Tibial nerve (tissue), 4 donors: Measurements from ENCODE around the gene STARD8. TPM values are rescaled to one million over a fixed set of nuclear protein-coding genes. Genes with fewer than 3 reads are reported as not detected.

Experiments
- DNase-seq, 2 donors: peaks; one replicate each; pipeline ENCODE4 v3.0.0-alpha.2; 2019; ENCODE audit warnings: low spot score in 2 of 2
- H3K27ac ChIP-seq, 4 donors: fragments of 200-600 bp; sonication (generic) in 3 of 4; one replicate each; pipeline ENCODE4 v1.5.1; 2017 to 2019; ENCODE audit warnings: mild to moderate bottlenecking in 1 of 4
- H3K27me3 ChIP-seq, 2 donors: fragments of 200-600 bp; sonication (generic) in 1 of 2; one replicate each; pipeline versions ENCODE4 v1.5.1 to v1.6.0; 2017 to 2019
- H3K36me3 ChIP-seq, 3 donors: fragments of 200-600 bp; sonication (generic); one replicate each; pipeline ENCODE4 v1.5.1; 2018 to 2019
- H3K4me1 ChIP-seq, 4 donors: fragments of 200-600 bp; sonication (generic) in 3 of 4; one replicate each; pipeline ENCODE4 v1.5.1; 2017 to 2019
- H3K4me3 ChIP-seq, 4 donors: fragments of 200-600 bp; sonication (generic) in 3 of 4; one replicate each; pipeline ENCODE4 v1.5.1; 2017 to 2019; ENCODE audit warnings: mild to moderate bottlenecking in 1 of 4, moderate library complexity in 1 of 4
- H3K9me3 ChIP-seq, 4 donors: fragments of 200-600 bp; sonication (generic) in 3 of 4; one replicate each; pipeline ENCODE4 v1.5.1; 2017 to 2019
- CTCF ChIP-seq, 5 experiments: fragments of 200-600 bp in 3 of 5; fragments of 450-650 bp in 2 of 5; sonication (generic) in 3 of 5; IDR thresholded peaks; one replicate each; pipeline ENCODE4 v1.5.1; 2016 to 2019; ENCODE audit warnings: antibody characterized with exemption in 5 of 5, mild to moderate bottlenecking in 3 of 5, moderate library complexity in 2 of 5
- EP300 ChIP-seq, 2 donors: sonication (generic); formaldehyde crosslinking; IDR thresholded peaks; one replicate each; pipeline ENCODE4 v1.6.1; 2017; ENCODE audit warnings: antibody characterized with exemption in 2 of 2, mild to moderate bottlenecking in 1 of 2
- POLR2A ChIP-seq, 2 donors: fragments of 450-650 bp; IDR thresholded peaks; one replicate each; pipeline ENCODE4 v1.6.1; 2017; ENCODE audit warnings: antibody characterized with exemption in 2 of 2, mild to moderate bottlenecking in 2 of 2, moderate library complexity in 2 of 2
- WGBS, 2 donors: methylation state at CpG; one replicate each; pipeline ENCODE4 v1.1.5; 2018; 5-methylcytosine and 5-hydroxymethylcytosine counted together
- total RNA-seq, 4 donors: library from RNA; depleted of rRNA; stranded (reverse); fragments of >200 nt; gene quantifications; one replicate each; pipeline ENCODE4 v1.1.0, GENCODE V29; 2016

Gene STARD8
- total RNA-seq, 4 donors from 2014 or later, result 20.7 to 30.8 (median 22.0) TPM

- H3K4me1 ChIP-seq, result no peaks in the 10 kb centered on the region
- H3K36me3 ChIP-seq, result peaks cover 0 to 62% (median 0%) of the 10 kb centered on the region in 3 donors
- WGBS, 2 donors, result 90 to 93% methylated on average over 15 to 19 of the region's 24 CpGs
- H3K9me3 ChIP-seq, result no peaks in the 10 kb centered on the region
- H3K4me3 ChIP-seq, result no peak overlapping the region
- TF ChIP-seq EP300 (IDR thresholded peaks at IDR 0.05) (no peak), CTCF (IDR thresholded peaks at IDR 0.05) (no peak), POLR2A (IDR thresholded peaks at IDR 0.05) (no peak)
- peaks cover 0 to 3% of the 10 kb centered on the region in 2 donors for H3K27me3 ChIP-seq
- no peak overlapping the region for H3K27ac ChIP-seq
- DNase-seq, result no peak
Measured at GRCh38 chrX:68717663-68718442, 70.4 kb downstream of the STARD8 start.

GRCh38 chrX:68718443-68718820, 71.0 kb downstream of the STARD8 start:
- WGBS, 2 donors, result 91 to 100% methylated on average over 2 to 10 of the region's 10 CpGs
- no peak for DNase-seq
- Histone ChIP-seq H3K4me3 (no peak overlapping the region), H3K4me1 (no peaks in the 10 kb centered on the region), H3K27me3 (peaks cover 0 to 3% of the 10 kb centered on the region in 2 donors), H3K27ac (no peak overlapping the region), H3K36me3 (peaks cover 0 to 68% (median 0%) of the 10 kb centered on the region in 3 donors), H3K9me3 (no peaks in the 10 kb centered on the region)
- TF ChIP-seq EP300 (IDR thresholded peaks at IDR 0.05), result no peak
- TF ChIP-seq CTCF (IDR thresholded peaks at IDR 0.05), result no peak
- no peak for TF ChIP-seq POLR2A (IDR thresholded peaks at IDR 0.05)

- DNase-seq, result no peak
- Histone ChIP-seq H3K36me3 (peaks cover 0 to 74% (median 0%) of the 10 kb centered on the region in 3 donors), H3K27ac (no peak overlapping the region), H3K4me3 (no peak overlapping the region), H3K27me3 (peaks cover 0 to 6% of the 10 kb centered on the region in 2 donors), H3K9me3 (no peaks in the 10 kb centered on the region), H3K4me1 (no peaks in the 10 kb centered on the region)
- no peak for TF ChIP-seq POLR2A (IDR thresholded peaks at IDR 0.05)
- no peak for TF ChIP-seq EP300 (IDR thresholded peaks at IDR 0.05)
- no peak for TF ChIP-seq CTCF (IDR thresholded peaks at IDR 0.05)
- 84 to 90% methylated on average over 12 to 14 of the region's 14 CpGs for WGBS, 2 donors
Measured at GRCh38 chrX:68719181-68719903, 71.9 kb downstream of the STARD8 start.

- TF ChIP-seq CTCF (IDR thresholded peaks at IDR 0.05), result peak in 1 of 5 experiments; percentile 16
- TF ChIP-seq EP300 (IDR thresholded peaks at IDR 0.05), result no peak
- H3K27ac ChIP-seq, result no peak overlapping the region
- H3K9me3 ChIP-seq, result no peaks in the 10 kb centered on the region
- WGBS, 2 donors, result 72 to 85% methylated on average over 2 to 10 of the region's 11 CpGs
- peaks cover 0 to 6% of the 10 kb centered on the region in 2 donors for H3K27me3 ChIP-seq
- no peak overlapping the region for H3K4me3 ChIP-seq
- no peaks in the 10 kb centered on the region for H3K4me1 ChIP-seq
- H3K36me3 ChIP-seq, result peaks cover 0 to 75% (median 0%) of the 10 kb centered on the region in 3 donors
- DNase-seq, result no peak
Measured at GRCh38 chrX:68719904-68720614, 72.6 kb downstream of the STARD8 start.
